ENCODE results near the gene SDHB. TPM values are rescaled to one million over a fixed set of nuclear protein-coding genes. Genes with fewer than 3 reads are reported as not detected.
A peak's percentile ranks its signal among the peaks of the same experiment; 100 is the strongest.

SDHB gene
- polyA plus RNA-seq, 1 donor (not counting 4 experiments of a cell fraction or from before 2014, with no cell fraction given) = 228 TPM

GRCh38 chr1:17078991-17079868 is 25.4 kb upstream of the SDHB start:
- no peaks in the 10 kb centered on the region for H3K27me3 ChIP-seq (ENCODE audit: control insufficient read depth, extremely low read depth, insufficient read depth, low read length)
- DNase-seq (ENCODE audit: low read depth, low spot score) = no peak
- TF ChIP-seq CTCF (optimal IDR thresholded peaks at IDR 0.05 in 1 of 3, IDR thresholded peaks at IDR 0.05 in 1 of 3, conservative IDR thresholded peaks at IDR 0.05 in 1 of 3; ENCODE audit: extremely low read depth in 1 of 3, insufficient read depth in 2 of 3, low read length in 3 of 3) (no peak), EZH2 (IDR thresholded peaks at IDR 0.05; ENCODE audit: low read length) (no peak)
- no peaks in the 10 kb centered on the region for H3K79me2 ChIP-seq (ENCODE audit: control insufficient read depth, insufficient read depth, low read length)
- no peaks in the 10 kb centered on the region for H4K20me1 ChIP-seq (ENCODE audit: control insufficient read depth, extremely low read depth, insufficient read depth, low read length)
- no peaks in the 10 kb centered on the region for H3K9me3 ChIP-seq (ENCODE audit: control insufficient read depth, low read depth, low read length)
- H3K4me3 ChIP-seq (ENCODE audit: control insufficient read depth in 2 of 3, extremely low read depth in 1 of 3, insufficient read depth in 2 of 3, low read depth in 1 of 3, low read length in 3 of 3) = no peak overlapping the region
- H3K9ac ChIP-seq (ENCODE audit: control insufficient read depth, extremely low read depth, insufficient read depth, low read length) = no peak overlapping the region
- no peaks in the 10 kb centered on the region for H3K4me1 ChIP-seq (ENCODE audit: control insufficient read depth, extremely low read depth, insufficient read depth, low read length)
- no peak overlapping the region for H3K4me2 ChIP-seq (ENCODE audit: control insufficient read depth, extremely low read depth, insufficient read depth, low read depth, low read length)
- no peak overlapping the region for H3K27ac ChIP-seq (ENCODE audit: control insufficient read depth, insufficient read depth, low read length)
- no peak overlapping the region for H2AFZ ChIP-seq (ENCODE audit: control insufficient read depth, low read length)
- FAIRE-seq = no peak
- H3K9me1 ChIP-seq (ENCODE audit: control insufficient read depth, extremely low read depth, insufficient read depth, low read length) = no peaks in the 10 kb centered on the region
- no peaks in the 10 kb centered on the region for H3K36me3 ChIP-seq (ENCODE audit: control insufficient read depth in 2 of 2, extremely low read depth in 1 of 2, insufficient read depth in 2 of 2, low read length in 2 of 2)
- dilution Hi-C loops (cut with MboI; ENCODE audit: extremely low pct_ligation_motif_present, low sequenced_read_pairs) = no loop called here

GRCh38 chr1:17075470-17076255 is 21.8 kb upstream of the SDHB start:
- no peaks in the 10 kb centered on the region for H3K79me2 ChIP-seq (ENCODE audit: control insufficient read depth, insufficient read depth, low read length)
- H3K36me3 ChIP-seq (ENCODE audit: control insufficient read depth in 2 of 2, extremely low read depth in 1 of 2, insufficient read depth in 2 of 2, low read length in 2 of 2) = no peaks in the 10 kb centered on the region
- TF ChIP-seq CTCF (optimal IDR thresholded peaks at IDR 0.05 in 1 of 3, IDR thresholded peaks at IDR 0.05 in 1 of 3, conservative IDR thresholded peaks at IDR 0.05 in 1 of 3; ENCODE audit: extremely low read depth in 1 of 3, insufficient read depth in 2 of 3, low read length in 3 of 3) (peak; percentile 50 to 65 (median 58)), EZH2 (IDR thresholded peaks at IDR 0.05; ENCODE audit: low read length) (no peak)
- no peaks in the 10 kb centered on the region for H4K20me1 ChIP-seq (ENCODE audit: control insufficient read depth, extremely low read depth, insufficient read depth, low read length)
- no peak overlapping the region for H3K4me2 ChIP-seq (ENCODE audit: control insufficient read depth, extremely low read depth, insufficient read depth, low read depth, low read length)
- no peak overlapping the region for H3K9ac ChIP-seq (ENCODE audit: control insufficient read depth, extremely low read depth, insufficient read depth, low read length)
- no peaks in the 10 kb centered on the region for H3K9me1 ChIP-seq (ENCODE audit: control insufficient read depth, extremely low read depth, insufficient read depth, low read length)
- no peak overlapping the region for H3K27ac ChIP-seq (ENCODE audit: control insufficient read depth, insufficient read depth, low read length)
- no peak for DNase-seq (ENCODE audit: low read depth, low spot score)
- FAIRE-seq = no peak
- H3K9me3 ChIP-seq (ENCODE audit: control insufficient read depth, low read depth, low read length) = no peaks in the 10 kb centered on the region
- H2AFZ ChIP-seq (ENCODE audit: control insufficient read depth, low read length) = no peak overlapping the region
- dilution Hi-C loops (cut with MboI; ENCODE audit: extremely low pct_ligation_motif_present, low sequenced_read_pairs) = no loop called here
- H3K27me3 ChIP-seq (ENCODE audit: control insufficient read depth, extremely low read depth, insufficient read depth, low read length) = no peaks in the 10 kb centered on the region
- H3K4me3 ChIP-seq (ENCODE audit: control insufficient read depth in 2 of 3, extremely low read depth in 1 of 3, insufficient read depth in 2 of 3, low read depth in 1 of 3, low read length in 3 of 3) = no peak overlapping the region
- no peaks in the 10 kb centered on the region for H3K4me1 ChIP-seq (ENCODE audit: control insufficient read depth, extremely low read depth, insufficient read depth, low read length)

Data from keratinocyte (primary cell).